A549 (cell line): ENCODE data around the gene CCNL1. TPM values are rescaled to one million over a fixed set of nuclear protein-coding genes. Genes with fewer than 3 reads are reported as not detected.

ENCODE experiments used
- ATAC-seq, 2 experiments: fragments of 200-7000 bp in 1 of 2; fragments of >200 bp in 1 of 2; cut with Nextera tagmentation in 1 of 2; cut with Tn5 transposase in 1 of 2; 3 replicates each; pipeline versions ENCODE4 v1.8.0 to v1.9.1; 2018 to 2020; ENCODE audit warnings: mild to moderate bottlenecking in 1 of 2, moderate library complexity in 1 of 2
- CTCF ChIA-PET: fragments of 300-600 bp; sonication (Branson Sonifier 250); formaldehyde crosslinking; extraction: SDS; loops from one replicate; lab custom pipeline; 2021; ENCODE audit warnings: antibody characterized with exemption, inconsistent platforms; lab: Yijun Ruan, JAX
- POLR2A ChIA-PET: fragments of 350-600 bp; formaldehyde crosslinking; extraction: SDS; loops from one replicate; lab custom pipeline; 2021; ENCODE audit warnings: antibody characterized with exemption, inconsistent platforms; lab: Yijun Ruan, JAX
- DNase-seq, 2 experiments: peaks; one replicate each; pipeline versions ENCODE4 v3.0.0 to v3.0.0-alpha.2; 2011 to 2016; ENCODE audit warnings: low read depth in 1 of 2, low spot score in 1 of 2
- FAIRE-seq: peaks from 2 replicates; lab custom pipeline; 2011; peaks lifted over from hg19 to GRCh38; lab: Jason Lieb, UNC
- H3K27ac ChIP-seq, 2 experiments: fragments of >200 bp; sonication (Bioruptor Twin); formaldehyde crosslinking; 3 replicates each; pipeline ENCODE4 v1.5.1; 2016 to 2017
- H3K4me1 ChIP-seq: fragments of >200 bp; sonication (Bioruptor Twin); formaldehyde crosslinking; 3 replicates; pipeline ENCODE4 v1.6.1; 2016
- H3K4me2 ChIP-seq: fragments of >200 bp; sonication (Bioruptor Twin); formaldehyde crosslinking; 3 replicates; pipeline ENCODE4 v1.6.1; 2016
- H3K4me3 ChIP-seq: fragments of >200 bp; sonication (Bioruptor Twin); formaldehyde crosslinking; 3 replicates; pipeline ENCODE4 v1.5.1; 2016
- H3K9me3 ChIP-seq: fragments of >200 bp; sonication (Bioruptor Twin); formaldehyde crosslinking; 3 replicates; pipeline ENCODE4 v1.6.1; 2016
- CHD2 ChIP-seq: fragments of 150-350 bp; IDR thresholded peaks from 2 replicates; pipeline ENCODE4 v1.6.1; 2014; ENCODE audit warnings: low read length; ENCODE audit not compliant: partially characterized antibody
- EHMT2 ChIP-seq: fragments of 200-600 bp; sonication (generic); IDR thresholded peaks from 2 replicates; pipeline ENCODE4 v1.6.1; 2016; ENCODE audit warnings: antibody characterized with exemption, low read depth, mild to moderate bottlenecking, moderate library complexity
- EP300 ChIP-seq, 2 experiments: fragments of >200 bp; sonication (Bioruptor Twin); formaldehyde crosslinking; IDR thresholded peaks; 2 replicates in 1 of 2; 3 replicates in 1 of 2; pipeline ENCODE4 v1.6.1; 2016 to 2017
- FOSL2 ChIP-seq, 2 experiments: fragments of 450-650 bp in 1 of 2; fragments of >200 bp in 1 of 2; sonication (Bioruptor Twin) in 1 of 2; formaldehyde crosslinking; IDR thresholded peaks; 2 replicates each; pipeline versions ENCODE4 v1.5.0 to v1.6.1; 2016 to 2020; ENCODE audit warnings: mild to moderate bottlenecking in 1 of 2, moderate library complexity in 1 of 2
- HEYL ChIP-seq: fragments of 250-450 bp; sonication (Bioruptor Pico); IDR thresholded peaks from 2 replicates; pipeline ENCODE4 v1.8.0; 2021; ENCODE audit warnings: mild to moderate bottlenecking, moderate library complexity
- HOXA7 ChIP-seq: fragments of 250-450 bp; sonication (Bioruptor Pico); IDR thresholded peaks from 2 replicates; pipeline ENCODE4 v1.5.0; 2020; ENCODE audit warnings: mild to moderate bottlenecking, moderate library complexity
- MYC ChIP-seq: IDR thresholded peaks from 2 replicates; pipeline ENCODE4 v1.6.1; 2012; ENCODE audit warnings: mild to moderate bottlenecking, inconsistent platforms, low read length, improper control_type of control experiment, borderline replicate concordance
- NFE2L2 ChIP-seq: fragments of 150-350 bp; conservative IDR thresholded peaks from 2 replicates; pipeline ENCODE4 v1.6.1; 2014; ENCODE audit warnings: low read length
- PHF8 ChIP-seq: fragments of 200-600 bp; sonication (generic); IDR thresholded peaks from 2 replicates; pipeline ENCODE4 v1.6.1; 2016; ENCODE audit warnings: low read depth, mild to moderate bottlenecking, antibody characterized with exemption, moderate library complexity, borderline replicate concordance
- POLR2AphosphoS2 ChIP-seq: conservative IDR thresholded peaks from 2 replicates; pipeline ENCODE4 v1.6.1; 2012; ENCODE audit warnings: low read length, improper control_type of control experiment, inconsistent platforms
- ZC3H11A ChIP-seq: fragments of 450-650 bp; IDR thresholded peaks from 2 replicates; pipeline ENCODE4 v1.6.1; 2014; ENCODE audit warnings: antibody characterized with exemption, mild to moderate bottlenecking
- ZFP36 ChIP-seq: fragments of 450-650 bp; IDR thresholded peaks from 2 replicates; pipeline ENCODE4 v1.6.1; 2014; ENCODE audit warnings: borderline replicate concordance; ENCODE audit not compliant: partially characterized antibody
- WGBS: methylation state at CpG from one replicate; pipeline ENCODE4 v1.1.6; 2017; ENCODE audit errors: missing lambda C conversion rate; 5-methylcytosine and 5-hydroxymethylcytosine counted together
- polyA plus RNA-seq, 4 experiments: library from polyadenylated mRNA; depleted of rRNA in 3 of 4; stranded (reverse); fragments of >200 nt; fragmentation: RNase III in 1 of 4; extraction: RNeasy Plus Mini Kit Qiagen cat#74134 plus additional on column Dnase treatment in 1 of 4; gene quantifications; 2 replicates in 3 of 4; 3 replicates in 1 of 4; pipeline ENCODE4 v1.2.3, GENCODE V29; 2011 to 2017
- small RNA-seq, 6 experiments: library from RNA; depleted of rRNA; stranded (forward); fragments of <200 nt; gene quantifications; one replicate each; pipeline ENCODE3, GENCODE V24; 2012
- TF ChIP-seq, protein P1 (sequence below): fragments of 450-650 bp; IDR thresholded peaks from 2 replicates; pipeline ENCODE4 v1.6.1; 2014; ENCODE audit warnings: antibody characterized with exemption
- TF ChIP-seq, protein P2 (sequence below): IDR thresholded peaks from 2 replicates; pipeline ENCODE4 v1.6.1; 2012; ENCODE audit warnings: low read depth, borderline replicate concordance
- TF ChIP-seq, protein P3 (sequence below): IDR thresholded peaks from 2 replicates; pipeline ENCODE4 v1.6.1; 2012
- TF ChIP-seq, protein P4 (sequence below): fragments of >200 bp; sonication (Bioruptor Twin); formaldehyde crosslinking; IDR thresholded peaks from 2 replicates; pipeline ENCODE4 v1.6.1; 2016

Gene CCNL1
- polyA plus RNA-seq, 2 of the 4 experiments (the other 2 are of a cell fraction): 45.1 to 170 TPM

DNA sequence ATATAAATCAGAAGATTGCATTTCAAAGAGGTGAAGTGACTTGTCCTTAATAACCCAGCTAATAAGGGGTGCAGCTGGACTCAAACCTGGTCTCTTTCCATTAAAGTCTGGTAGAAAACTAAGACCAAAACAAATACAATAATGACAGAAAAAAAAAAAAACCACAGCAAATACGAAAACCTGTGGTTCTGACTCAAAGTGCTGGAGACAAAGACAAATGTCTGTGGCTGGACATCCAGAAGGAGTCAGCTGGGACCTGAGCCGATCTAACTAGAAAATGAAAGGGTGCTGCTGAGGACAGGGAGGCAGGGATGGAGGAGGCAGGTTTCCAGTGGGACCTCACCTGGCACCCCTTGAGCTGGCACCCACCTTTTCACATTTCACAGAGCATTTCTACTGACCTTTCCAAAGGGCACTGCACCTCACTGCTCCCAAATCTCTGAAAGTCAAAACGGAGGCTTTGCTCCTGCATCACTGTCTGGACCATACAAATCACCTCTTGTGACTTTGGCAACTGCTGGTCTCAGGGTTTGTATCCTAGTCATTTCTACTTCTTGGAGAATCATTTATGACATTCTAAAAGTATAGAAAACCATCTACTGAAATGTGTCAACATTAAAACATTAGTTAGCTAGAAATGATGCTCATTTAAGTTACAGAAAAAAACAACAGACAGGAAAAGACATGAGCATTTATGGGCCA lies 61.7 kb downstream of the CCNL1 start:
- TF ChIP-seq MYC: no peak
- no peak for TF ChIP-seq ZC3H11A
- TF ChIP-seq CHD2: no peak
- TF ChIP-seq EP300 (IDR thresholded peaks at IDR 0.05): no peak
- TF ChIP-seq, protein P1, sequence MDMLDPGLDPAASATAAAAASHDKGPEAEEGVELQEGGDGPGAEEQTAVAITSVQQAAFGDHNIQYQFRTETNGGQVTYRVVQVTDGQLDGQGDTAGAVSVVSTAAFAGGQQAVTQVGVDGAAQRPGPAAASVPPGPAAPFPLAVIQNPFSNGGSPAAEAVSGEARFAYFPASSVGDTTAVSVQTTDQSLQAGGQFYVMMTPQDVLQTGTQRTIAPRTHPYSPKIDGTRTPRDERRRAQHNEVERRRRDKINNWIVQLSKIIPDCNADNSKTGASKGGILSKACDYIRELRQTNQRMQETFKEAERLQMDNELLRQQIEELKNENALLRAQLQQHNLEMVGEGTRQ: no peak
- no peak for TF ChIP-seq POLR2AphosphoS2
- TF ChIP-seq EHMT2: no peak
- TF ChIP-seq PHF8: no peak
- TF ChIP-seq FOSL2 (IDR thresholded peaks at IDR 0.05): no peak
- TF ChIP-seq FOSL2 (CRISPR knock-in tag; IDR thresholded peaks at IDR 0.05): no peak
- TF ChIP-seq, protein P2, sequence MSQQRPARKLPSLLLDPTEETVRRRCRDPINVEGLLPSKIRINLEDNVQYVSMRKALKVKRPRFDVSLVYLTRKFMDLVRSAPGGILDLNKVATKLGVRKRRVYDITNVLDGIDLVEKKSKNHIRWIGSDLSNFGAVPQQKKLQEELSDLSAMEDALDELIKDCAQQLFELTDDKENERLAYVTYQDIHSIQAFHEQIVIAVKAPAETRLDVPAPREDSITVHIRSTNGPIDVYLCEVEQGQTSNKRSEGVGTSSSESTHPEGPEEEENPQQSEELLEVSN: no peak
- TF ChIP-seq, protein P3, sequence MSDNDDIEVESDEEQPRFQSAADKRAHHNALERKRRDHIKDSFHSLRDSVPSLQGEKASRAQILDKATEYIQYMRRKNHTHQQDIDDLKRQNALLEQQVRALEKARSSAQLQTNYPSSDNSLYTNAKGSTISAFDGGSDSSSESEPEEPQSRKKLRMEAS: no peak
- TF ChIP-seq ZFP36: no peak
- TF ChIP-seq, protein P4, sequence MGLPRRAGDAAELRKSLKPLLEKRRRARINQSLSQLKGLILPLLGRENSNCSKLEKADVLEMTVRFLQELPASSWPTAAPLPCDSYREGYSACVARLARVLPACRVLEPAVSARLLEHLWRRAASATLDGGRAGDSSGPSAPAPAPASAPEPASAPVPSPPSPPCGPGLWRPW: no peak
- TF ChIP-seq NFE2L2: no peak
- TF ChIP-seq HOXA7: no peak
- TF ChIP-seq HEYL (CRISPR knock-in tag): no peak
- TF ChIP-seq, all 56 proteins: peak for 0
- CTCF ChIA-PET: interaction anchor here (0.6 to 2.9 kb wide), 4 partner anchors 9 to 747 kb away, joined by 4 to 13 read pairs (median 10); no protein-coding TSS in a partner anchor
- no peak overlapping the region for H3K4me2 ChIP-seq
- POLR2A ChIA-PET: interaction anchor here (2.1 kb wide), 1 partner anchor 10 kb away, joined by 13 read pairs; no protein-coding TSS in a partner anchor
- no peak for DNase-seq
- ATAC-seq: no peak
- no peak overlapping the region for H3K27ac ChIP-seq
- no peak overlapping the region for H3K4me3 ChIP-seq
- no peak for FAIRE-seq
- 42% methylated on average over 3 of the region's 3 CpGs for WGBS
- H3K4me1 ChIP-seq: no peaks in the 10 kb centered on the region
- H3K9me3 ChIP-seq: no peaks in the 10 kb centered on the region

Small RNA genes within 50 kb of the gene (small RNA-seq; reads per million reads assigned to genes)
- gene RF00019 (0 reads per million in 6 experiments), gene RNA5SP146 (0 to 0.35 (median 0) reads per million in 6 experiments)
